Hepatocyte (in vitro differentiated cells): ENCODE results near the gene KCTD17.

Source experiments
- EZH2 ChIP-seq: fragments of 200-600 bp; sonication (generic); IDR thresholded peaks from 2 replicates; pipeline ENCODE4 v1.6.1; 2016; ENCODE audit warnings: antibody characterized with exemption, mild to moderate bottlenecking, borderline replicate concordance
- EZH2phosphoT487 ChIP-seq: fragments of 200-600 bp; sonication (generic); IDR thresholded peaks from one replicate; pipeline ENCODE4 v1.6.1; 2018; ENCODE audit warnings: antibody characterized with exemption, mild to moderate bottlenecking, low read depth, moderate library complexity; ENCODE audit not compliant: unreplicated experiment, severe bottlenecking
- TF ChIP-seq, protein P1 (sequence below): fragments of 200-600 bp; sonication (generic); IDR thresholded peaks from 2 replicates; pipeline ENCODE4 v1.5.1; 2016; ENCODE audit warnings: antibody characterized with exemption, mild to moderate bottlenecking; ENCODE audit not compliant: poor library complexity

DNA sequence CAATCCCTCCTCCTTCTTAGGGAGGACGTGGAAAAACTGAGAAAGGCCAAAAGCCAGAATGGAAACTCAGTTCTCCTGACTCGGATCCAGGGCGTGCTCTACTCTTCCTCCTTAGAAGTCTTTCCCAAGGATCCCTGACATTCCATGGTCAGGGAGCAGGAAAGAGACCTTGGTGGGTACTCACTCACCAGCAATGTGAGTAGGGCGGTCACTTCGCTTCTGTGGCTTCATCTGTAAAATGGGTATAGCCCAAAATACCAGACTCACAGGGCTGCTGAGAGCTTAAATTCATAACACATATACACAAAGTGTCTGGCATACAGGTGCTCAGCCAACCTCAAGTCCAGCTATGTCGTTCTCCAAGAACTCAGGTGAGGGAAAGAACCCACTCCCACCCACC is 629 bp upstream of the KCTD17 start:
- no peak for TF ChIP-seq EZH2phosphoT487
- TF ChIP-seq, protein P1, sequence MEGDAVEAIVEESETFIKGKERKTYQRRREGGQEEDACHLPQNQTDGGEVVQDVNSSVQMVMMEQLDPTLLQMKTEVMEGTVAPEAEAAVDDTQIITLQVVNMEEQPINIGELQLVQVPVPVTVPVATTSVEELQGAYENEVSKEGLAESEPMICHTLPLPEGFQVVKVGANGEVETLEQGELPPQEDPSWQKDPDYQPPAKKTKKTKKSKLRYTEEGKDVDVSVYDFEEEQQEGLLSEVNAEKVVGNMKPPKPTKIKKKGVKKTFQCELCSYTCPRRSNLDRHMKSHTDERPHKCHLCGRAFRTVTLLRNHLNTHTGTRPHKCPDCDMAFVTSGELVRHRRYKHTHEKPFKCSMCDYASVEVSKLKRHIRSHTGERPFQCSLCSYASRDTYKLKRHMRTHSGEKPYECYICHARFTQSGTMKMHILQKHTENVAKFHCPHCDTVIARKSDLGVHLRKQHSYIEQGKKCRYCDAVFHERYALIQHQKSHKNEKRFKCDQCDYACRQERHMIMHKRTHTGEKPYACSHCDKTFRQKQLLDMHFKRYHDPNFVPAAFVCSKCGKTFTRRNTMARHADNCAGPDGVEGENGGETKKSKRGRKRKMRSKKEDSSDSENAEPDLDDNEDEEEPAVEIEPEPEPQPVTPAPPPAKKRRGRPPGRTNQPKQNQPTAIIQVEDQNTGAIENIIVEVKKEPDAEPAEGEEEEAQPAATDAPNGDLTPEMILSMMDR = no peak
- TF ChIP-seq EZH2 = no peak
